T-cell (primary cell): ENCODE data around the gene KRT10. TPM values are rescaled to one million over a fixed set of nuclear protein-coding genes. Genes with fewer than 3 reads are reported as not detected.

Source experiments
- ATAC-seq, 4 experiments: fragments of 200-7000 bp in 3 of 4; fragments of 150-1000 bp in 1 of 4; cut with Tn5 transposase; replicated peaks in 1 of 4; 1 replicate in 3 of 4; 2 replicates in 1 of 4; pipeline ENCODE4 v1.10.0; 2021; ENCODE audit warnings: moderate library complexity in 3 of 4, mild to moderate bottlenecking in 2 of 4, moderate number of reproducible peaks in 1 of 4
- CTCF ChIA-PET, 2 donors: fragments of 300-600 bp; sonication (Branson Sonifier 250); formaldehyde crosslinking; loops; one replicate each; lab custom pipeline; 2022; ENCODE audit warnings: antibody characterized with exemption in 2 of 2; lab: Charles Lee
- POLR2A ChIA-PET, 2 donors: fragments of 300-600 bp; sonication (Branson Sonifier 250); formaldehyde crosslinking; loops; one replicate each; lab custom pipeline; 2022; ENCODE audit warnings: antibody characterized with exemption in 2 of 2; lab: Charles Lee
- DNase-seq, 35 experiments: peaks; one replicate each; pipeline versions ENCODE4 v3.0.0 to v3.0.0-alpha.2; 2013 to 2023
- H3K27ac ChIP-seq: one replicate; pipeline ENCODE4 v1.5.1; 2013; ENCODE audit warnings: low read length
- H3K27me3 ChIP-seq, 2 experiments: replicated peaks in 1 of 2; 1 replicate in 1 of 2; 2 replicates in 1 of 2; pipeline versions ENCODE4 v1.6.1 to v1.7.0; 2013; ENCODE audit warnings: low read length in 1 of 2, mixed read lengths in 1 of 2; ENCODE audit not compliant: control insufficient read depth in 2 of 2, insufficient read depth in 2 of 2; ENCODE audit errors: extremely low read depth in 1 of 2
- H3K36me3 ChIP-seq, 2 donors: 1 replicate in 1 of 2; 2 replicates in 1 of 2; pipeline versions ENCODE4 v1.6.1 to v1.7.0; 2013; ENCODE audit warnings: low read length in 1 of 2; ENCODE audit not compliant: control insufficient read depth in 2 of 2, insufficient read depth in 1 of 2; ENCODE audit errors: extremely low read depth in 1 of 2
- H3K4me1 ChIP-seq, 2 experiments: 1 replicate in 1 of 2; 2 replicates in 1 of 2; pipeline versions ENCODE4 v1.6.1 to v1.7.0; 2013; ENCODE audit warnings: low read length in 2 of 2, mixed read lengths in 1 of 2; ENCODE audit not compliant: insufficient read depth in 2 of 2, control insufficient read depth in 1 of 2; ENCODE audit errors: extremely low read depth in 1 of 2
- H3K4me3 ChIP-seq, 2 donors: 1 replicate in 1 of 2; 2 replicates in 1 of 2; pipeline versions ENCODE4 v1.5.1 to v1.7.0; 2013; ENCODE audit warnings: mild to moderate bottlenecking in 2 of 2, low read length in 1 of 2, moderate library complexity in 1 of 2; ENCODE audit not compliant: control insufficient read depth in 1 of 2; ENCODE audit errors: extremely low read depth in 1 of 2
- H3K9me3 ChIP-seq: 2 replicates; pipeline ENCODE4 v1.7.0; 2013
- H3K27ac Mint-ChIP-seq, 2 donors: one replicate each; pipeline ENCODE4 v1.8.0; 2020 to 2021; ENCODE audit warnings: mild to moderate bottlenecking in 2 of 2, mixed read lengths in 2 of 2
- H3K27me3 Mint-ChIP-seq, 2 donors: one replicate each; pipeline ENCODE4 v1.8.0; 2021 to 2022; ENCODE audit warnings: mixed read lengths in 2 of 2
- H3K36me3 Mint-ChIP-seq: one replicate; pipeline ENCODE4 v1.8.0; 2021; ENCODE audit warnings: mixed read lengths
- H3K4me1 Mint-ChIP-seq, 3 donors: one replicate each; pipeline ENCODE4 v1.8.0; 2020 to 2022; ENCODE audit warnings: mixed read lengths in 3 of 3, mild to moderate bottlenecking in 1 of 3
- H3K4me3 Mint-ChIP-seq, 3 donors: one replicate each; pipeline ENCODE4 v1.8.0; 2020 to 2022; ENCODE audit warnings: mild to moderate bottlenecking in 3 of 3, mixed read lengths in 3 of 3, moderate library complexity in 3 of 3
- H3K9me3 Mint-ChIP-seq, 3 donors: one replicate each; pipeline ENCODE4 v1.8.0; 2020 to 2022; ENCODE audit warnings: mixed read lengths in 3 of 3
- WGBS: methylation state at CpG from one replicate; pipeline ENCODE4 v1.1.5; 2013; ENCODE audit warnings: missing lambda C conversion rate; ENCODE audit not compliant: insufficient coverage; 5-methylcytosine and 5-hydroxymethylcytosine counted together
- total RNA-seq, 35 experiments: library from RNA in 6 of 35; stranded (reverse) in 6 of 35; fragments of 120-200 nt in 1 of 35; gene quantifications; one replicate each; pipeline versions ENCODE4 v1.2.1 to v1.2.4 and lab custom pipeline; 2013 to 2026

KRT10 gene
- total RNA-seq, result 10 to 100 TPM; 27.2 to 35.3 (median 31.4) TPM
- total RNA-seq (2013), result 19.5 TPM
- total RNA-seq (lab: John Stamatoyannopoulos, UW), result 8.6 to 23.3 (median 13.4) reads per million in 29 experiments

DNA sequence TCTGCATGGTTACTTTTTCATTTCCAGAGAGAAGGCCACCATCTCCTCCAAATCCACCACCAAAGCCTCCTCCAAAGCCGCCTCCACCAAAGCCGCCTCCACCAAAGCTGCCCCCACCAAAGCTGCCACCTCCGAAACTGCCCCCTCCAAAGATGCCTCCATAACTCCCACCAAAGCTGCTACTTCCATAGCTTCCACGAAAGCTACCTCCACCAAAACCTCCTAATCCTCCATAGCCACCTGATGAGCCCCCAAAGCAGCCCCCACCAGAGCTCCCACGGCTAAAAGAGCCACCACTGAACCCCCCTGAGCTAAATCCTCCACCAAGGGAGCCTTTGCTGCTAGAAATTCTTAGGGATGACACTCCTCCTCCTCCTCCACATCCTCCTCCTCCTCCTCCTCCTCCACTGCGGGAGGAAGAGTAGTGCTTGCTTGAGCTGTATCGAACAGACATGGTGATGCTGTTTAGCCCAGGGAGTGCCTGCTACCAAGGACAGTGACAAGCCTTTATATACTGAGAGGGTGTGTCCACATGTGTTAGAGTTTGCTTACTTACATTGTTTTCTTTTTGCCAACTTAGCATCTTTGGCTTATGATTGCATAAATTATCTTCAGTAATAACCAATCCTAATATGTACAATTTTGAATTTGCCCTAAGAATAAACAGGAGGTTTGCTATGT, at the start of gene KRT10:
Gene KRT10, minus strand, starts transcription at position 483 of the 681 bp plus-strand sequence. Its CDS starts 29 bp downstream, at position 454.
- H3K4me1 ChIP-seq, result peaks cover 6 to 10% of the 10 kb centered on the region in 2 experiments
- no peak within 1 kb of the TSS for H3K27ac Mint-ChIP-seq
- H3K4me3 Mint-ChIP-seq, result no peak within 1 kb of the TSS
- peaks cover 34% of the 10 kb centered on the region for H3K36me3 Mint-ChIP-seq
- no peak within 1 kb of the TSS for H3K27ac ChIP-seq
- H3K4me3 ChIP-seq, result no peak within 1 kb of the TSS
- H3K4me1 Mint-ChIP-seq, result peaks cover 20 to 28% (median 26%) of the 10 kb centered on the region in 3 donors
- ChIA-PET CTCF (interaction anchor here in 1 of 2 donors (0.6 to 0.9 kb wide), 2 partner anchors 62 to 841 kb away, joined by 3 to 14 read pairs; no protein-coding TSS in a partner anchor), POLR2A (interaction anchor here in 1 of 2 donors (0.6 kb wide), 1 partner anchor 1106 kb away, joined by 3 read pairs; no protein-coding TSS in a partner anchor)
- DNase-seq (no peak), ATAC-seq (no peak)
- H3K9me3 ChIP-seq, result no peaks in the 10 kb centered on the region
- peaks cover 0 to 7% of the 10 kb centered on the region in 2 donors for H3K36me3 ChIP-seq
- 72% methylated on average over 5 of the region's 7 CpGs for WGBS
- H3K9me3 Mint-ChIP-seq, result peaks cover 0 to 6% (median 0%) of the 10 kb centered on the region in 3 donors
- peaks cover 0 to 4% of the 10 kb centered on the region in 2 experiments for H3K27me3 ChIP-seq
- peaks cover 6 to 13% of the 10 kb centered on the region in 2 donors for H3K27me3 Mint-ChIP-seq

DNA sequence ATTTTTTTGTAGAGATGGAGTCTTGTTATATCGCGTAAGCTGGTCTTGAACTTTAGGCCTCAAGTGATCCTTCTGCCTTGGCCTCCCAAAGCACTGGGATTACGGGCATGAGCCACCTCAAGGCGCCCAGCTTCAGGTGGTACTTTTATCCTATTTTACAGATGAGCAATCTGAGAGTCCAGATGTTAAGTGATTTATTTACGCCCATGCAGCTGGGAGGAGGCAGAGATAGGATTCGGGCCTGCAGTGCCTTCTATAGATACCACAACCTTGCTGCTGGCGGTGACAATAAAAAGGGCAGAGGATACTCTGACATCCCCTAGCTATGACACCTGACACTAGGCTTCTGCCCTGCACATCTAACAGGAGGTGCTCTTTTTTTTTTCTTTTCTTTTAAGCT, 48.9 kb upstream of the KRT10 start:
- Histone ChIP-seq H3K27ac (no peak overlapping the region), H3K36me3 (no peaks in the 10 kb centered on the region), H3K27me3 (peaks cover 0 to 14% of the 10 kb centered on the region in 2 experiments), H3K9me3 (no peaks in the 10 kb centered on the region), H3K4me1 (no peaks in the 10 kb centered on the region), H3K4me3 (no peak overlapping the region)
- Mint-ChIP-seq H3K27ac (no peak overlapping the region), H3K36me3 (no peaks in the 10 kb centered on the region), H3K4me3 (no peak overlapping the region), H3K4me1 (no peaks in the 10 kb centered on the region), H3K27me3 (peaks cover 33 to 37% of the 10 kb centered on the region in 2 donors), H3K9me3 (no peaks in the 10 kb centered on the region)
- CTCF ChIA-PET, result interaction anchor here in 1 of 2 donors (0.6 to 0.7 kb wide), 3 partner anchors 24 to 160 kb away, joined by 3 to 4 read pairs (median 4); no protein-coding TSS in a partner anchor
- POLR2A ChIA-PET, result no interaction called here
- WGBS, result 100% methylated on average over 5 of the region's 7 CpGs
- DNase-seq (no peak), ATAC-seq (no peak)

DNA sequence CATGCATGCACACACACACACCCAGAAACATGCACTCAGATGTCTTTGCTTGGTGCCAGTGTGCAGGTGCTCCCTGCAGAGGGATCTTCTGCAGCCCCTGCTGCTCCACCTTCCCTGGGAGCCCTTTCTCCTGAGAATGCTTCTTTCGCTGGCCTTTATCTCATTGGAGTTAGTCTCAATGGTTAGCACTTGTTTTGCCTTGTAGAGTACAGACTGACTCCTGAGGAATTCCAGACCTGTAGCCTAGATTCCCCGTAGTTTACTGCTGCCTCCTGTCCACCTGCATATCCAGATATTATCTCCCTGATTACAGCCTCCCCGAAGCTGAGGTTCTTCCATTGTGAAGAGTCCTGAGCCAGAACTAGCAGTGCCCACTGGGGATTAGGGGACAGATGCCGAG, 47.7 kb upstream of the KRT10 start:
- ChIA-PET POLR2A (no interaction called here), CTCF (interaction anchor here in 1 of 2 donors (0.6 kb wide), 1 partner anchor 547 kb away, joined by 3 read pairs; no protein-coding TSS in a partner anchor)
- H3K36me3 Mint-ChIP-seq, result no peaks in the 10 kb centered on the region
- H3K4me1 ChIP-seq, result no peaks in the 10 kb centered on the region
- H3K36me3 ChIP-seq, result no peaks in the 10 kb centered on the region
- no peaks in the 10 kb centered on the region for H3K9me3 Mint-ChIP-seq
- peaks cover 0 to 14% of the 10 kb centered on the region in 2 experiments for H3K27me3 ChIP-seq
- no peak overlapping the region for H3K4me3 Mint-ChIP-seq
- H3K9me3 ChIP-seq, result no peaks in the 10 kb centered on the region
- H3K27ac Mint-ChIP-seq, result no peak overlapping the region
- no peak overlapping the region for H3K27ac ChIP-seq
- DNase-seq (no peak), ATAC-seq (no peak)
- H3K4me1 Mint-ChIP-seq, result no peaks in the 10 kb centered on the region
- H3K4me3 ChIP-seq, result no peak overlapping the region
- 71% methylated on average over 1 of the region's 4 CpGs for WGBS
- peaks cover 38% of the 10 kb centered on the region in 2 donors for H3K27me3 Mint-ChIP-seq

DNA sequence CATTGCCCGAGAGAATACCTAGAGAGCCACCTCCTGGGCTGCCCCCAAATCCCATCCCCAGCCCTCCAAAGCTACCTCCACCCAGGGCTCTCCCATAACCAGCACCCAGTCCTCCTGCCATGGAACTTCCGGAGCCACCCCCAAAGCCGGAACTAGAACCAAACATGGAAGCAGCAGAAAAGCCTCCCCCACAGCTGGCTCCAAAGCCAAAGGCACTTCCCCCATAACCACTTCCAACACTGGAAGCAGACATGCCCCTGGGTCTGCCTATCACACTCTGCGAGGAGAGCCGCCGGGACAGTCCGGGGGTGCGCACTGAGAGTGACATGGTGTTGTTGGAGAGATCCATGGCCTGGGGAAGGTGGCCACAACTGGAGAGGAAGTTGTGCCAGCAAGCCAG, 44.4 kb upstream of the KRT10 start, which contains the start of gene KRT12:
Gene KRT12, minus strand, starts transcription at position 386 of the 400 bp plus-strand sequence. Its CDS starts 37 bp downstream, at position 349.
- ATAC-seq, result no peak

DNA sequence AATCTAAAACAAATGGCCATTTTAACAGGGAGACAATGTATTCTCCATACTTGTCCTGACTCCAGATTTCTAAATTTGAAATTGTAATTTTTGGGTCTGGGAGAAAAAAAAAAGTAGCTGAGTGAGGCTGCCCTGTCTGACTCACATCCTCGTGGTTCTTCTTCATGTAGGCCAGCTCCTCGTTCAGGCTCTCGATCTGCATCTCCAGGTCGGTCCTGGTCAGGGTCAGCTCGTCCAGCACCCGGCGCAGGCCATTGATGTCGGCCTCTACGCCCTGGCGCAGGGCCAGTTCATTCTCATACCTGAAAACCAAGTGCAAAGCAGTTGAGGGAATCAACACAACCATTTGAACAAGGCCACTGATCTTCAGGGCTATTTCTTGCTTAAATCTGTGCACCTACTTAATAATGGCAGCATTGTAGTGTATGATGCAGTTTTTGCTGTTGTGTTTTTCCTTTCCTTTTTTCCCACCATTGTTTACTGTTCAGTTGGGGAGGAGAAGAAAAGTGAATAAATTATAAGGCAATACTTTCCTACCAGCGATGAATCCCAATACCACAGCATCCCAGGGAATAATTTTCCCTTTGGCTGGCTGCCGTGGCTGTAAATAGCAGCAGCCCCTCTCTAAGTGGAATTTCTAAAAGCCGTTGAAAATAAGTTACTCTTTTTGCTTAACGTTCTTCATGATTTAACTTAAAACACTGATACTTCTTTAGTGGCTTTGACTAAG, 42.4 kb upstream of the KRT10 start:
- Histone ChIP-seq H3K27ac (no peak overlapping the region), H3K9me3 (no peaks in the 10 kb centered on the region), H3K27me3 (peaks cover 0 to 18% of the 10 kb centered on the region in 2 experiments), H3K4me3 (no peak overlapping the region), H3K4me1 (no peaks in the 10 kb centered on the region), H3K36me3 (no peaks in the 10 kb centered on the region)
- POLR2A ChIA-PET, result no interaction called here
- ATAC-seq (no peak), DNase-seq (no peak)
- no peak overlapping the region for H3K27ac Mint-ChIP-seq
- no peaks in the 10 kb centered on the region for H3K4me1 Mint-ChIP-seq
- no peaks in the 10 kb centered on the region for H3K36me3 Mint-ChIP-seq
- 90% methylated on average over 11 of the region's 14 CpGs for WGBS
- H3K9me3 Mint-ChIP-seq, result no peaks in the 10 kb centered on the region
- no peak overlapping the region for H3K4me3 Mint-ChIP-seq
- CTCF ChIA-PET, result no interaction called here
- H3K27me3 Mint-ChIP-seq, result peaks cover 21 to 32% of the 10 kb centered on the region in 2 donors

More for the DNA sequence above, 44.4 kb upstream of the KRT10 start, which contains the start of gene KRT12:
- H3K9me3 Mint-ChIP-seq, result no peaks in the 10 kb centered on the region
- Histone ChIP-seq H3K4me3 (no peak within 1 kb of the TSS), H3K27me3 (peaks cover 0 to 27% of the 10 kb centered on the region in 2 experiments), H3K27ac (no peak within 1 kb of the TSS), H3K4me1 (no peaks in the 10 kb centered on the region), H3K9me3 (no peaks in the 10 kb centered on the region), H3K36me3 (no peaks in the 10 kb centered on the region)
- POLR2A ChIA-PET, result no interaction called here
- no peaks in the 10 kb centered on the region for H3K36me3 Mint-ChIP-seq
- no peak within 1 kb of the TSS for H3K4me3 Mint-ChIP-seq
- WGBS, result 88% methylated on average over 7 of the region's 8 CpGs
- DNase-seq, result no peak
- peaks cover 28 to 36% of the 10 kb centered on the region in 2 donors for H3K27me3 Mint-ChIP-seq
- no peaks in the 10 kb centered on the region for H3K4me1 Mint-ChIP-seq
- H3K27ac Mint-ChIP-seq, result no peak within 1 kb of the TSS
- CTCF ChIA-PET, result no interaction called here
